HG03175 (cell line): ENCODE data around the gene TMPRSS3.
"Not testable (repeated sequence)": the region's sequence is repeated elsewhere in the genome, so short reads cannot be mapped to it uniquely, and the experiment has no call there.

Experiments
- ATAC-seq: cut with Tn5 transposase; IDR thresholded peaks from one replicate; pipeline ENCODE4 v1.9.1; 2021; ENCODE audit warnings: mild to moderate bottlenecking, moderate library complexity; ENCODE audit not compliant: unreplicated experiment

TMPRSS3 gene

GRCh38 chr21:42409366-42409765 lies 13.5 kb upstream of the TMPRSS3 start:
- ATAC-seq, result no peak

- ATAC-seq, result not testable (repeated sequence)
These were observed 12.9 kb upstream of the TMPRSS3 start for GRCh38 chr21:42408718-42409117.

GRCh38 chr21:42407476-42407875 lies 11.6 kb upstream of the TMPRSS3 start:
- no peak for ATAC-seq

GRCh38 chr21:42406866-42407265 lies 11.0 kb upstream of the TMPRSS3 start:
- no peak for ATAC-seq

GRCh38 chr21:42406201-42406621 lies 10.4 kb upstream of the TMPRSS3 start:
- no peak for ATAC-seq

GRCh38 chr21:42405064-42406013 lies 9.5 kb upstream of the TMPRSS3 start:
- ATAC-seq, result no peak

GRCh38 chr21:42404539-42404938 lies 8.7 kb upstream of the TMPRSS3 start:
- no peak for ATAC-seq

GRCh38 chr21:42403611-42404231 lies 7.9 kb upstream of the TMPRSS3 start, which contains the start of gene UBASH3A:
TSS of gene UBASH3A (plus strand) at chr21:42403902. CDS start at chr21:42403946, 44 bp downstream.
- ATAC-seq, result no peak

- ATAC-seq, result no peak
These were observed 6.0 kb upstream of the TMPRSS3 start for GRCh38 chr21:42401820-42402251.

GRCh38 chr21:42401154-42401553 lies 5.3 kb upstream of the TMPRSS3 start:
- ATAC-seq, result no peak

GRCh38 chr21:42400525-42400924 lies 4.7 kb upstream of the TMPRSS3 start:
- no peak for ATAC-seq

GRCh38 chr21:42398436-42399028 lies 2.7 kb upstream of the TMPRSS3 start:
- ATAC-seq, result no peak

- ATAC-seq, result no peak
These were observed 2.0 kb upstream of the TMPRSS3 start for GRCh38 chr21:42397746-42398394.

GRCh38 chr21:42396799-42397745 lies 1.2 kb upstream of the TMPRSS3 start:
- no peak for ATAC-seq

- no peak for ATAC-seq
These were observed 550 bp downstream of the TMPRSS3 start for GRCh38 chr21:42395302-42395701.

- ATAC-seq, result no peak
These were observed 2.4 kb downstream of the TMPRSS3 start for GRCh38 chr21:42393443-42393950.

- peak; percentile 67 for ATAC-seq
These were observed 3.0 kb downstream of the TMPRSS3 start for GRCh38 chr21:42392731-42393442.

GRCh38 chr21:42391297-42391696 lies 4.6 kb downstream of the TMPRSS3 start:
- ATAC-seq, result no peak

GRCh38 chr21:42390696-42391095 lies 5.2 kb downstream of the TMPRSS3 start:
- no peak for ATAC-seq
